HG03108 (cell line): Measurements from ENCODE around the gene P2RY6.
"Not testable (repeated sequence)": the region's sequence is repeated elsewhere in the genome, so short reads cannot be mapped to it uniquely, and the experiment has no call there.

Source experiments
- ATAC-seq: cut with Tn5 transposase; IDR thresholded peaks from one replicate; pipeline ENCODE4 v1.9.1; 2021; ENCODE audit warnings: moderate library complexity; ENCODE audit not compliant: unreplicated experiment

Gene P2RY6

GRCh38 chr11:73259406-73260126, 12.6 kb upstream of the P2RY6 start:
- ATAC-seq = no peak

- ATAC-seq = no peak
Observed at GRCh38 chr11:73260127-73260457, 12.0 kb upstream of the P2RY6 start.

GRCh38 chr11:73262851-73263495, 9.2 kb upstream of the P2RY6 start:
- no peak for ATAC-seq

GRCh38 chr11:73263640-73264039, 8.5 kb upstream of the P2RY6 start:
- ATAC-seq = no peak

- no peak for ATAC-seq
Observed at GRCh38 chr11:73265278-73265810, 6.8 kb upstream of the P2RY6 start.

GRCh38 chr11:73265853-73266645, 6.1 kb upstream of the P2RY6 start:
- no peak for ATAC-seq

- no peak for ATAC-seq
Observed at GRCh38 chr11:73266646-73267020, 5.5 kb upstream of the P2RY6 start.

- no peak for ATAC-seq
Observed at GRCh38 chr11:73267122-73267846, 4.9 kb upstream of the P2RY6 start.

GRCh38 chr11:73267906-73268540, 4.1 kb upstream of the P2RY6 start:
- ATAC-seq = no peak

GRCh38 chr11:73268671-73269271, 3.4 kb upstream of the P2RY6 start:
- ATAC-seq = no peak

- ATAC-seq = no peak
Observed at GRCh38 chr11:73269459-73270015, 2.6 kb upstream of the P2RY6 start.

- ATAC-seq = no peak
Observed at GRCh38 chr11:73270016-73270854, 1.9 kb upstream of the P2RY6 start.

GRCh38 chr11:73270855-73271477, 1.2 kb upstream of the P2RY6 start:
- ATAC-seq = no peak

- ATAC-seq = not testable (repeated sequence)
Observed at GRCh38 chr11:73271478-73271865, 666 bp upstream of the P2RY6 start.

GRCh38 chr11:73272680-73273038, 521 bp downstream of the P2RY6 start:
- ATAC-seq = no peak

- ATAC-seq = no peak
Observed at GRCh38 chr11:73273222-73273895, 1.2 kb downstream of the P2RY6 start.

- not testable (repeated sequence) for ATAC-seq
Observed at GRCh38 chr11:73274191-73274590, 2.1 kb downstream of the P2RY6 start.

- ATAC-seq = no peak
Observed at GRCh38 chr11:73274722-73275380, 2.7 kb downstream of the P2RY6 start.
